PFSK-1 (cell line): ENCODE measurements around the gene HMG20B.

ENCODE experiments used
- POLR2AphosphoS5 ChIP-seq: IDR thresholded peaks from 2 replicates; pipeline ENCODE4 v1.6.1; 2012; ENCODE audit warnings: low read depth, mild to moderate bottlenecking, control low read depth, low read length, moderate library complexity
- REST ChIP-seq, 2 experiments: IDR thresholded peaks; 2 replicates each; pipeline versions ENCODE4 v1.6.1 to v1.8.0; 2011 to 2012; ENCODE audit warnings: low read depth in 2 of 2, low read length in 2 of 2, control low read depth in 1 of 2, inconsistent platforms in 1 of 2, mild to moderate bottlenecking in 1 of 2, moderate library complexity in 1 of 2; ENCODE audit not compliant: insufficient read depth in 1 of 2

DNA sequence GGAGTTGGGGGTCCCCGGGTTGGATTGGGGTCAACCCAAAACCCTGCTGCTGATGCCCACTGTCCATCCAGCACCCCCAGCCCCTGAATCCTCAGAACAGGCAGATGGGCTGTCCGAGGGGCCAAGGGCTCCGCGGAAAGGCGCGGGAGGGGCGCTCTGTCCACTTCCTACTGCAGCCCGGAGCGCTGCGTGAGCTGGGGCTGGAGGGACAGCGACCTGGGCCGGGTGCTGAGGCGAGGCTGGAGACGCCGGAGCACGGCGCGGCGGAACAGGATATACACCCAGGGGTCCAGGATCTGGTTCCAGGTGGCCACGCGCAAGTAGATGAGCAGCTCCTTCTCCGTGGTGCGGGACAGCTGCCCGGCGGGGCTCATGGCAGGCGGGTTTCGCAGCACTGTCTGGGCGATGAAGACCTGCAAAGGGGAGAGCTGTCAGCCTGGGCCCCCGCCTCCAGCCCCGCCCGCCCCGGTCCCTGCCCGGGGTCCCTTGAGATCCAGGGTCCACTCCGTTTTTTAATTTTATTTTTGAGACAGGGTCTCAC lies 22.8 kb downstream of the HMG20B start:
- TF ChIP-seq REST (IDR thresholded peaks at IDR 0.05; ENCODE audit: insufficient read depth in 1 of 2, low read depth in 2 of 2, low read length in 2 of 2), result no peak
- TF ChIP-seq POLR2AphosphoS5, result no peak
